AG04450 (cell line): ENCODE measurements around the gene C1orf52. TPM values are rescaled to one million over a fixed set of nuclear protein-coding genes. Genes with fewer than 3 reads are reported as not detected.

ENCODE experiments used
- CTCF ChIA-PET: fragments of 300-600, 350-600 bp; formaldehyde crosslinking; extraction: SDS; loops from one replicate; lab custom pipeline; 2022; ENCODE audit warnings: antibody characterized with exemption, inconsistent platforms; lab: Charles Lee
- POLR2A ChIA-PET: fragments of 350-600 bp; formaldehyde crosslinking; extraction: SDS; loops from one replicate; lab custom pipeline; 2021; ENCODE audit warnings: antibody characterized with exemption, inconsistent platforms; lab: Yijun Ruan, JAX
- DNase-seq: peaks from one replicate; pipeline ENCODE4 v3.0.0-alpha.2; 2011; ENCODE audit warnings: low read depth, low spot score
- H3K27ac ChIP-seq: one replicate; pipeline ENCODE4 v1.5.1; 2012; ENCODE audit warnings: low read depth, low read length, control low read depth
- H3K27me3 ChIP-seq: one replicate; pipeline ENCODE4 v1.6.0; 2012; ENCODE audit warnings: low read length; ENCODE audit not compliant: control insufficient read depth, insufficient read depth
- H3K4me3 ChIP-seq: 2 replicates; pipeline ENCODE4 v1.5.1; 2011; ENCODE audit warnings: mild to moderate bottlenecking, low read depth, low read length, control low read depth
- H3K9me3 ChIP-seq: 2 replicates; pipeline ENCODE4 v1.5.1; 2012; ENCODE audit warnings: low read length; ENCODE audit not compliant: control insufficient read depth, insufficient read depth
- CTCF ChIP-seq: IDR thresholded peaks from 2 replicates; pipeline ENCODE4 v1.5.1; 2011; ENCODE audit warnings: low read depth, low read length, control low read depth, inconsistent platforms
- polyA plus RNA-seq: library from polyadenylated mRNA; depleted of rRNA; stranded (reverse); fragments of >200 nt; gene quantifications from 2 replicates; pipeline ENCODE4 v1.2.3, GENCODE V29; 2011

The C1orf52 gene
- polyA plus RNA-seq, 1 experiment: 31.2 TPM

- CTCF ChIA-PET: interaction anchor here (0.6 to 2.3 kb wide), 8 partner anchors 10 to 1474 kb away, joined by 3 to 7 read pairs (median 4); partner anchors contain the start of genes C1orf52 and SH3GLB1
- POLR2A ChIA-PET: no interaction called here
Observed at GRCh38 chr1:85230305-85230977, 29.0 kb downstream of the C1orf52 start.

DNA sequence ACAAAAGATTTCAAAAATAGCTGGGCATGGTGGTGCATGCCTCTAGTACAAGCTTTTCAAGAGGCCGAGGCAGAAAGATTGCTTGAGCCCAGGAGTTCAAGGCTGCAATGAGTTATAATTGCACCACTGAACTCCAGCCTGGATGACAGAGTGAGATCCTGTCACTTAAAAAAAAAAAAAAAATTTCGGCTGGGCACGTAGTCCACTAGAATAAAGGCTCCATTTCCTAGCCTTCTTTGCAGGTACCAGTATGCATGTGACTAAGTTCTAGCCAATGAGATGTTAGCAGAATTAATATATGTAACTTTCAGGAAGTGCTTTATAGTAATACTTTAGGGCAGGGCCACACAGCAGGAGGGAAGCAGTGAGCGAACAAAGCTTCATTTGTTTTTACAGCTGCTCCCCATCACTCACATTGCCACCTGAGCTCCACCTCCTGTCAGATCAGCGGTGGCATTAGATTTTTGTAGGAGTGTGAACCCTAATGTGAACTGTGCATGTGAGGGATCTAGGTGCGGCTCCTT is 29.8 kb downstream of the C1orf52 start:
- DNase-seq: no peak
- Histone ChIP-seq H3K4me3 (no peak overlapping the region), H3K27me3 (no peaks in the 10 kb centered on the region), H3K27ac (no peak overlapping the region), H3K9me3 (no peaks in the 10 kb centered on the region)
- CTCF ChIA-PET: interaction anchor here (0.6 to 2.3 kb wide), 5 partner anchors 11 to 285 kb away, joined by 3 to 7 read pairs (median 5); partner anchors contain the start of gene C1orf52
- POLR2A ChIA-PET: no interaction called here
- TF ChIP-seq CTCF: no peak

More at GRCh38 chr1:85230305-85230977, 29.0 kb downstream of the C1orf52 start:
- H3K9me3 ChIP-seq: no peaks in the 10 kb centered on the region
- no peak overlapping the region for H3K4me3 ChIP-seq
- H3K27me3 ChIP-seq: no peaks in the 10 kb centered on the region
- DNase-seq: no peak
- peak; percentile 33; the same call in 1 of the 2 replicates for TF ChIP-seq CTCF
- H3K27ac ChIP-seq: no peak overlapping the region

DNA sequence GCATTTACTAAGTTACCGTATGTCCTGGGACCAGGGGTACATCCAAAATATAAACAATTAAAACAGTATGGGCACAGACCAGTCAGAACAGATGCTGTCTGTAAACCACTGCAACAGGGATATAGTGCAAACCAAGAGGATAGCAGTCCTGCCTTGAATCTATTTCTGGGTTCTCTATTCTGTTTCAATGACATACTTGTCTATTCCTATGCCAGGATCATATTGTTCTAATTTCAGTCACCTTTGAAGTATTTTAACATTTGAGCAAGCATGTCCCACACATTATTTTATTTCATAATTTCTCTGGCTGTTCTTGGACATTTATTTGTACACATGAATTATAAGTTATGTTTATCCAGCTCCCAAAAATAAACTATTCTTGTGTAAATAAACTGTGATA is 30.5 kb downstream of the C1orf52 start:
- ChIA-PET CTCF (interaction anchor here (0.6 to 1.6 kb wide), 5 partner anchors 11 to 284 kb away, joined by 3 to 7 read pairs (median 5); partner anchors contain the start of gene C1orf52), POLR2A (no interaction called here)

DNA sequence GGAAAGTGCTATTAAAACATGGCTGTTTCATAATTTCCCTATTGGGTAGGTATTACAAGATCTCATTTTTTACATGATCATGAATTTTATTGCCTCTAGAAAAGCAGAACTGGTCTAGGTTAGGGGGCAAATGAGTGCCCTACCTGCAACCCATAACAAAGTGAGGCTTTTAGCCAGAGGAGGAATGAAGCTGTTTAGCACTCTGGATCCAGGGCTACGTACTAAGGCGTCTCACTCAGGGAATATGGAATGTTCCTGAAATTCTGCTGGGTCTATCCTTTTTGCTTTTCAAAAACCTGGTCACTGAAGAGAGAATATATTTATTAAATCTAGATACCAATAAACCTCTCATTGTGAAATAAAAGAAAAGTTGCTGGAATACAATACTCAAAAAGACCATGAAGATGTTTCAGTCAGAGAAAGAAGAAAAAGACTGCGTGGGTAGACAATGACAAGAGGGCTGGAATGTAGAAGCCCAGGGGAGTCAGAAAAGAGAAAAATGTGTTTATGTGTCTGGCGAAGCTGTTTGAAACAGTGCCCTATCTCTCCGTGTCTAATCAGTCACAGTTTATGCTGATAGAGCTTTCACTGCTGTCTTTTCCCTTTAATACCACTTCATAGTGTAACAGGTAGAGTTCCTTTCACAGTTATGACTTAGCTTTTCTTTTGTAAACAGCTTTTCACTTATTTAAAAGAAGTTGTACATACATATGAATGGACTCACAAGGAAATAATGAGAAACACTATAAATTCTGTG is 33.7 kb downstream of the C1orf52 start:
- TF ChIP-seq CTCF: no peak
- ChIA-PET CTCF (interaction anchor here (1.0 to 3.7 kb wide), 5 partner anchors 14 to 281 kb away, joined by 3 to 19 read pairs (median 9); partner anchors contain the start of gene C1orf52), POLR2A (interaction anchor here (0.9 kb wide), 1 partner anchor 24 kb away, joined by 3 read pairs; no protein-coding TSS in a partner anchor)
- no peak for DNase-seq
- no peaks in the 10 kb centered on the region for H3K9me3 ChIP-seq
- H3K27ac ChIP-seq: no peak overlapping the region
- no peaks in the 10 kb centered on the region for H3K27me3 ChIP-seq
- H3K4me3 ChIP-seq: no peak overlapping the region

More for the DNA sequence above, 30.5 kb downstream of the C1orf52 start:
- DNase-seq: no peak
- H3K4me3 ChIP-seq: no peak overlapping the region
- no peak overlapping the region for H3K27ac ChIP-seq
- H3K27me3 ChIP-seq: no peaks in the 10 kb centered on the region
- TF ChIP-seq CTCF: no peak
- no peaks in the 10 kb centered on the region for H3K9me3 ChIP-seq
